ENCODE results near the gene KIAA0753.

Gene KIAA0753

GRCh38 chr17:6559753-6560215 lies 80.7 kb downstream of the KIAA0753 start:
- no peak for TF ChIP-seq CTCF (IDR thresholded peaks at IDR 0.05; ENCODE audit: insufficient read depth, low read depth, low read length, missing control alignments)
- no peak for DNase-seq (ENCODE audit: low read depth)
- H3K4me3 ChIP-seq (ENCODE audit: low read length), result no peak overlapping the region

GRCh38 chr17:6558932-6559752 lies 81.4 kb downstream of the KIAA0753 start:
- no peak overlapping the region for H3K4me3 ChIP-seq (ENCODE audit: low read length)
- no peak for TF ChIP-seq CTCF (IDR thresholded peaks at IDR 0.05; ENCODE audit: insufficient read depth, low read depth, low read length, missing control alignments)
- no peak for DNase-seq (ENCODE audit: low read depth)

- TF ChIP-seq CTCF (IDR thresholded peaks at IDR 0.05; ENCODE audit: insufficient read depth, low read depth, low read length, missing control alignments), result no peak
- H3K4me3 ChIP-seq (ENCODE audit: low read length), result no peak overlapping the region
- DNase-seq (ENCODE audit: low read depth), result no peak
Measured at GRCh38 chr17:6558276-6558675, 82.2 kb downstream of the KIAA0753 start.

DNA sequence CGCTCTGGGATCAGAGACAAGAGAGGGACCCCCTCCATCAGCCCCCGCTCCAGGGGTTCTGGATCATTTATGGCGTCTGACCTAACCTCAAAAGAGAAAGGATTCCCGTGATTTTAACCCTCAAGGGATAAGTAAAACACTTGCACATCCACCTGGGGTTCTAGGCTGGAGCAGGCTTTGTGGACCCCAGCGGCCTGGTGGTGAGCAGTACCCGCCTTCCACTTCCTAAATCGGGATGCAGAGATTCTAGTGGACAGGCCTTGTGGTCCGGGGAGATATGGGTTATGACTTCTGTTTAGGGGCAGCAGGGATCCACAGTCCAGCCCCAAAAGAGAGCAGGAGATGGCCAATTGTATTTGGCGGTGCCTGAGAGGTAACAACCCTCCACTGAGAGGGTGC lies 83.5 kb downstream of the KIAA0753 start:
- no peak for TF ChIP-seq CTCF (IDR thresholded peaks at IDR 0.05; ENCODE audit: insufficient read depth, low read depth, low read length, missing control alignments)
- peak overlapping the region; percentile 50 for H3K4me3 ChIP-seq (ENCODE audit: low read length)
- no peak for DNase-seq (ENCODE audit: low read depth)

GRCh38 chr17:6556121-6557039 lies 84.1 kb downstream of the KIAA0753 start, which contains the start of gene PITPNM3:
PITPNM3 (minus strand) TSS chr17:6556555; CDS start chr17:6556406, 149 bp downstream.
- peak; percentile 43 for DNase-seq (ENCODE audit: low read depth)
- no peak for TF ChIP-seq CTCF (IDR thresholded peaks at IDR 0.05; ENCODE audit: insufficient read depth, low read depth, low read length, missing control alignments)
- peak within 1 kb of the TSS; percentile 66 for H3K4me3 ChIP-seq (ENCODE audit: low read length)

DNA sequence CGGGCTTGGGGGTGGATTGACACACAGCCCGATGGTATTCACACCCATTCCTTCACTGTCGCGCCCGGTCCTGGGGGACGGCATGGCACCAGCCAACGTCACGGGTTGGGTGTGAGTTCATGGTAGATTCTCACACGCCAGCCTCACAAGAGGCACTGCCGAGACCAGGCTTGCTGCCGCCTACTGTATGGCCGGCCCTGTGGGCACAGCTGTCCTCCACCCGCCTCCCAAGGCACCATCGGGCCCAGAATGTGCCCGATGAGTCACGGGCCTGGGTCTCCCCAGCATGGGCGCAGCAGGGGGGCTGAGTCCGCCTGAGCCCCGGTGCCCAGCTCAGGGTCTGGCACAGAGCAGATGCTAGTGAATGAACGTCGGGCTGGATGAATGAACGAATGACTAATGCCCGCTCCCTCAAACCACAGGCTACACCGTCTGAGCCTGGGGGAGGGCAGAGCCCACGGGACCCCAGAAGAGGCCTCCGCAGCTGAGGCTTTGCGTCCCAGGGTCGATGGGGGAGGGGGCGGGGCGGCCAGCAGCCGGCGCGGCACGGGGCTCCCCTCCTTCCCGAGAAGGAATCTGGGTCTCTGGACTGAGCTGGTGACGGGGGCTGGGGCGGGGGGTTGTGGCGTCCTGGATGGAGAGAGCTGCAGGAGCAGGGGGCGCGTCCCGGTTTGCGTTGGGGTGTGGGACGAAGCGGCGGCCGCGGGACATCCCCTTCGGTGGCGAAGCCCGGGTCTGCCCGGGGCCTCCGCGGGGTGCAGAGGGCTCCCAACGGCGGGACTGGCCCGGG lies 85.0 kb downstream of the KIAA0753 start:
- DNase-seq (ENCODE audit: low read depth), result peak; percentile 73
- H3K4me3 ChIP-seq (ENCODE audit: low read length), result peak overlapping the region; percentile 66

More for the DNA sequence above, 85.0 kb downstream of the KIAA0753 start:
- TF ChIP-seq CTCF (IDR thresholded peaks at IDR 0.05; ENCODE audit: insufficient read depth, low read depth, low read length, missing control alignments), result no peak

Measured in epithelial cell of esophagus (primary cell).